ENCODE results near the gene TAS2R9. TPM values are rescaled to one million over a fixed set of nuclear protein-coding genes. Genes with fewer than 3 reads are reported as not detected.

The TAS2R9 gene
- total RNA-seq, 1 experiment from 2014 or later: not detected

DNA sequence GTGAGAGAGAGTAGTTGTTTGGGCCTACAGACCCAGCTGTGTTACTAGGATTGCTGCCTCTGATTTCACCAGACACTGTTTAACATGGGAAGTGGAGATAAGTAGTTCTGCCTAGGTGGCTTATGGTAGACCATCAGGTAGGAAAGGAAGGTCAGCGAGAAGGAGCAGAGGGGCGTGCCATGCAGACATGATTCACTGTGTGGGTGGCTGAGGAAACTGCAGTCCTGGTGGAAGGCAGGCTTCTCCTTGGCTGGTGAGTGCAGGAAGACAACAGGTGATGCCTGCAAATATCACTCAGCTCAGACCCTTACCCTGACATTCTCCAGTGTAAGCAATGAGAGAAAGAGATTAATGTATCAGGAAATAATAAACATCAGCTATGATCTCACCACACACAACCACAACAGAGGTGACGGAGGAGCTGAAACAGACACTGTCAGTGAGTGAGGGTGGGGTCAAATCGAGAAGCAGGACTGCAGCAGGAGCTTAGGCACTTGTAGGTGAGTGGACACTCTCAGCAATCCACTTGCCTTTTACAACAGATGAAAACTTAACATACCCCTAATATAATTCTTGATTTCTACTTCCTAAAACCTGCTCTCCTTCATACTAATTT is 41.4 kb upstream of the TAS2R9 start:
- no TSS peak for BruUV-seq (replicated peaks)
- POLR2A ChIA-PET: no interaction called here

More for the DNA sequence above, 41.4 kb upstream of the TAS2R9 start:
- no peak overlapping the region for H3K27ac ChIP-seq (ENCODE audit: low read depth, low read length)
- H3K36me3 ChIP-seq (ENCODE audit: control insufficient read depth in 1 of 2, insufficient read depth in 2 of 2, low read length in 2 of 2): no peaks in the 10 kb centered on the region
- ATAC-seq (no peak), DNase-seq (ENCODE audit: low read depth, low spot score) (no peak)
- H3K79me2 ChIP-seq (ENCODE audit: insufficient read depth, low read length): no peaks in the 10 kb centered on the region
- H3K9me3 ChIP-seq (ENCODE audit: control insufficient read depth in 1 of 2, insufficient read depth in 1 of 2, low read depth in 1 of 2, low read length in 2 of 2): no peaks in the 10 kb centered on the region
- TF ChIP-seq REST (IDR thresholded peaks at IDR 0.05; ENCODE audit: low read depth) (no peak), CEBPB (IDR thresholded peaks at IDR 0.05; ENCODE audit: low read depth) (no peak), SIN3A (IDR thresholded peaks at IDR 0.05; ENCODE audit: low read depth) (no peak), TCF7L2 (IDR thresholded peaks at IDR 0.05; ENCODE audit: borderline replicate concordance, extremely low read depth, insufficient read depth, insufficient read length) (no peak), ELF1 (IDR thresholded peaks at IDR 0.05; ENCODE audit: borderline replicate concordance, low read depth) (no peak), EZH2 (IDR thresholded peaks at IDR 0.05) (no peak), EGR1 (IDR thresholded peaks at IDR 0.05; ENCODE audit: low read depth) (no peak), ZFX (IDR thresholded peaks at IDR 0.05) (no peak), RAD21 (IDR thresholded peaks at IDR 0.05; ENCODE audit: low read depth) (no peak), SRF (IDR thresholded peaks at IDR 0.05; ENCODE audit: low read depth) (no peak), FOSL1 (IDR thresholded peaks at IDR 0.05; ENCODE audit: low read depth) (no peak), JUND (IDR thresholded peaks at IDR 0.05) (no peak), POLR2A (IDR thresholded peaks at IDR 0.05; ENCODE audit: borderline replicate concordance, extremely low read depth, insufficient read depth, insufficient read length) (no peak)
- TF ChIP-seq, protein P1, sequence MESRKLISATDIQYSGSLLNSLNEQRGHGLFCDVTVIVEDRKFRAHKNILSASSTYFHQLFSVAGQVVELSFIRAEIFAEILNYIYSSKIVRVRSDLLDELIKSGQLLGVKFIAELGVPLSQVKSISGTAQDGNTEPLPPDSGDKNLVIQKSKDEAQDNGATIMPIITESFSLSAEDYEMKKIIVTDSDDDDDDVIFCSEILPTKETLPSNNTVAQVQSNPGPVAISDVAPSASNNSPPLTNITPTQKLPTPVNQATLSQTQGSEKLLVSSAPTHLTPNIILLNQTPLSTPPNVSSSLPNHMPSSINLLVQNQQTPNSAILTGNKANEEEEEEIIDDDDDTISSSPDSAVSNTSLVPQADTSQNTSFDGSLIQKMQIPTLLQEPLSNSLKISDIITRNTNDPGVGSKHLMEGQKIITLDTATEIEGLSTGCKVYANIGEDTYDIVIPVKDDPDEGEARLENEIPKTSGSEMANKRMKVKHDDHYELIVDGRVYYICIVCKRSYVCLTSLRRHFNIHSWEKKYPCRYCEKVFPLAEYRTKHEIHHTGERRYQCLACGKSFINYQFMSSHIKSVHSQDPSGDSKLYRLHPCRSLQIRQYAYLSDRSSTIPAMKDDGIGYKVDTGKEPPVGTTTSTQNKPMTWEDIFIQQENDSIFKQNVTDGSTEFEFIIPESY (IDR thresholded peaks at IDR 0.05; ENCODE audit: extremely low read depth, insufficient replicate concordance, low read length): no peak
- H3K4me1 ChIP-seq (ENCODE audit: control insufficient read depth in 1 of 2, insufficient read depth in 2 of 2, low read length in 2 of 2): peaks cover 0 to 9% of the 10 kb centered on the region in 2 experiments; a peak in 1 of 4 replicates
- ChIA-PET RAD21 (ENCODE audit: low non-redundant PET in 1 of 2, low total read pairs in 2 of 2, uncharacterized antibody in 2 of 2, unreplicated experiment in 2 of 2) (no interaction called here), CTCF (no interaction called here)
- H3K4me3 ChIP-seq (replicated peaks in 1 of 2; ENCODE audit: low read depth in 1 of 2, low read length in 2 of 2): no peak overlapping the region
- no peaks in the 10 kb centered on the region for H4K20me1 ChIP-seq (ENCODE audit: insufficient read depth)
- no peak overlapping the region for H2AFZ ChIP-seq (ENCODE audit: low read depth, low read length, poor library complexity, severe bottlenecking)
- H3K27me3 ChIP-seq (ENCODE audit: insufficient read depth, low read length): no peaks in the 10 kb centered on the region
- H3K4me2 ChIP-seq (ENCODE audit: low read length): no peak overlapping the region
- no peak overlapping the region for H3K9ac ChIP-seq (ENCODE audit: low read length)
- no peaks in the 10 kb centered on the region for H3K9me2 ChIP-seq (ENCODE audit: insufficient read depth)
- intact Hi-C loops (cut with micrococcal nuclease): no loop called here
